Measurements from ENCODE around the gene IFI27L2. TPM values are rescaled to one million over a fixed set of nuclear protein-coding genes. Genes with fewer than 3 reads are reported as not detected.

Gene IFI27L2
- total RNA-seq, 5 donors from 2014 or later (not counting 1 experiment from before 2014, with no cell fraction given) = 18.2 to 37.4 (median 27.7) TPM

DNA sequence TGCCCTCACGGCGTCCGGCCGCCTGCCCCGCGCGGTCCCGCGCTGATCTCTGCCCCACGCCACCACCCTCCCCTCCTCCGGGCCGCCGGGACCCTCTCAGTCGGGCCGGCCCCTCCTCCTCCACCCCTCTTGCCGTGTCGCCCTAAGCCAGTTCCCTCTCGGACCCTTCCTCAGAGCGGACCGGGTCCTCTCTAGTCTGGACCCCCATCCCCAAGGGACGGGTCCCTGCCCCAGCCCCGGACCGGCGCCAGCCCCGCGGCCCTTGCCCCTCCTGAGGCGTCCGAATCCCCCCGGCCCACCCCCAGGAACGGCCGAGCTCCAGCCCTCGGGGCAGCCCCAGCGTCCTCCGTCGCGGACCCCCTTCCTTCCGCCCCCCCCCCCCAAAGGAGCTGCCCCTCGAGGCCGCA is 45.2 kb upstream of the IFI27L2 start:
- Histone ChIP-seq H3K9me3 (no peaks in the 10 kb centered on the region), H3K36me3 (ENCODE audit: control insufficient read depth in 2 of 2, extremely low read depth in 1 of 2, insufficient read depth in 1 of 2, low read length in 1 of 2) (no peaks in the 10 kb centered on the region), H3K4me1 (ENCODE audit: control insufficient read depth in 1 of 2, extremely low read depth in 1 of 2, insufficient read depth in 2 of 2, low read length in 2 of 2) (peaks cover 3 to 19% of the 10 kb centered on the region in 2 experiments), H3K27ac (ENCODE audit: low read length) (no peak overlapping the region), H3K27me3 (replicated peaks in 1 of 2; ENCODE audit: control insufficient read depth in 2 of 2, extremely low read depth in 1 of 2, insufficient read depth in 2 of 2, low read length in 1 of 2) (peaks cover 12 to 14% of the 10 kb centered on the region in 2 experiments), H3K4me3 (ENCODE audit: control insufficient read depth in 1 of 2, extremely low read depth in 1 of 2, low read length in 1 of 2) (peak overlapping the region; percentile 51 to 65)
- no peaks in the 10 kb centered on the region for H3K9me3 Mint-ChIP-seq
- peak overlapping the region; percentile 61 to 88 (median 75) for H3K4me3 Mint-ChIP-seq
- ChIA-PET POLR2A (interaction anchor here in 1 of 2 donors (0.9 kb wide), 1 partner anchor 16 kb away, joined by 3 read pairs; no protein-coding TSS in a partner anchor), CTCF (interaction anchor here (0.9 to 1.8 kb wide), 4 partner anchors 34 to 235 kb away, joined by 3 to 8 read pairs (median 6); no protein-coding TSS in a partner anchor)
- ATAC-seq (replicated peaks in 1 of 4) (no peak), DNase-seq (no peak)
- WGBS (ENCODE audit: insufficient coverage) = under 1% methylated on average over 21 of the region's 39 CpGs
- H3K27me3 Mint-ChIP-seq = peaks cover 0 to 10% of the 10 kb centered on the region in 2 donors
- no peak overlapping the region for H3K27ac Mint-ChIP-seq
- peaks cover 15 to 26% (median 23%) of the 10 kb centered on the region in 3 donors for H3K4me1 Mint-ChIP-seq
- no peaks in the 10 kb centered on the region for H3K36me3 Mint-ChIP-seq

DNA sequence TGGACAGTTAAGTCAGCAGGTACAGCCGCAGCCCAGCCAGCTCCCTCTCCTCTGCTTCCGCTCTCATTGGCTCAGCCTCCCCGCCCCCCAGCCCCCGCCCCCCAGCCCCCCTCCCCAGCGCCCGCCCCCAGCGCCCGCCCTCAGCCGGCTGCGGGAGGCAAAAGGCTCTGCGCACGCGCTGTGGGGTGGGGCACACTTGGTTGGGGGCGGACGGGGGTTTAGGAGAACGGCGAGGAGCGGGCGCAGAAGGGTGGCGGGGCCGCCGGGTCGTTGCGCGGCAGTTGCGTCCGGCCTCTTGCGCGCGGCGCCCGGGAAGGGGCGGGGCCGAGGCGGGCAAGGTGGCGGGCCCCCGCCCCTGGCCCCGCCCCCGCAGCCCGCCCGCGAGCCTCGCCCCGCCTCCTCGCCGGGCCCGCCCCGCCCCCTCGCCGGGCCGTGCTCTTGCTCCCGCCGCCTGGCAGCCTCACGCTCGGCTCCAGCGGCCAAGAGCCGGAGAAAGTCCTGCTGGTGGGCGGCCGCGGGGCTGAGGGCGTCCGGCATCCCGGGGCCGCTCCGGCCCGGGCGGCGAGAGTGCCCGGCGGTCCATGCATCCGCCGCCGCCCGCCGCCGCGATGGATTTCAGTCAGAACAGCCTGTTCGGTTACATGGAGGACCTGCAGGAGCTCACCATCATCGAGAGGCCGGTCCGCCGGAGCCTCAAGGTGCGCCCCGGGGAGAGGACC is 44.6 kb upstream of the IFI27L2 start, which contains the start of gene PPP4R4:
PPP4R4 (plus strand) TSS at position 438 of the 719 bp plus-strand sequence; CDS start at position 582, 144 bp downstream.
- DNase-seq (peak; percentile 70 to 91 (median 83)), ATAC-seq (replicated peaks in 1 of 4) (peak; percentile 87 to 94 (median 92))
- H3K27ac Mint-ChIP-seq = peak within 1 kb of the TSS; percentile 48 to 76
- H3K9me3 ChIP-seq = no peaks in the 10 kb centered on the region
- POLR2A ChIA-PET = interaction anchor here in 1 of 2 donors (0.9 to 1.2 kb wide), 2 partner anchors 16 to 93 kb away, joined by 3 to 5 read pairs; partner anchors contain the start of genes DDX24 and IFI27L1
- CTCF ChIA-PET = interaction anchor here (0.7 to 1.8 kb wide), 5 partner anchors 18 to 234 kb away, joined by 3 to 8 read pairs (median 5); no protein-coding TSS in a partner anchor
- peaks cover 12 to 14% of the 10 kb centered on the region in 2 experiments for H3K27me3 ChIP-seq (replicated peaks in 1 of 2; ENCODE audit: control insufficient read depth in 2 of 2, extremely low read depth in 1 of 2, insufficient read depth in 2 of 2, low read length in 1 of 2)
- peaks cover 0 to 10% of the 10 kb centered on the region in 2 donors for H3K27me3 Mint-ChIP-seq
- H3K4me3 Mint-ChIP-seq = peak within 1 kb of the TSS; percentile 79 to 88 (median 83)
- peaks cover 15 to 26% (median 23%) of the 10 kb centered on the region in 3 donors for H3K4me1 Mint-ChIP-seq
- 0% methylated on average over 49 of the region's 84 CpGs for WGBS (ENCODE audit: insufficient coverage)
- peaks cover 3 to 19% of the 10 kb centered on the region in 2 experiments for H3K4me1 ChIP-seq (ENCODE audit: control insufficient read depth in 1 of 2, extremely low read depth in 1 of 2, insufficient read depth in 2 of 2, low read length in 2 of 2)
- peak within 1 kb of the TSS; percentile 60 to 65 for H3K4me3 ChIP-seq (ENCODE audit: control insufficient read depth in 1 of 2, extremely low read depth in 1 of 2, low read length in 1 of 2)
- H3K36me3 Mint-ChIP-seq = no peaks in the 10 kb centered on the region
- H3K36me3 ChIP-seq (ENCODE audit: control insufficient read depth in 2 of 2, extremely low read depth in 1 of 2, insufficient read depth in 1 of 2, low read length in 1 of 2) = no peaks in the 10 kb centered on the region
- H3K9me3 Mint-ChIP-seq = no peaks in the 10 kb centered on the region
- H3K27ac ChIP-seq (ENCODE audit: low read length) = no peak within 1 kb of the TSS

DNA sequence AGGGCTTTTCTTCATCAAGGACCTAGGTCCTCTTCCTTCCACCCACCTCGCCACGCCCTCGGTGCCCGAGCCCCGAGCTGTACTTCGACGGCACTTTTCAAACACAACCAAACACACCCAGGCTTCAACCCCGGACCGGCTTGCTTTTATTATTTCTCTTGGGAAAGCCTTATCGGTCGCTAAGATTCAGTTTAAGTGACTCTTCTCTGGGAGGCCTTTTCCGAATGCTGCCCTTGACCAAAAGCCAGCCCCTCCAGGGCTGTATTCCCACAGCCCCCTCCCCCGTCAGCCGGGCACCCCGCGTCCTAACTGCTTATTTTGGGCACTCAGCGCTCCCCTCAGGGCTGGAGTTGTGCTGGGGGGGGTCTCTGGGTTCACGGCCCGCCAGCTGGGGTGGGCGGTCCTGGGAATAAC is 44.1 kb upstream of the IFI27L2 start:
- ChIA-PET POLR2A (interaction anchor here in 1 of 2 donors (1.2 kb wide), 1 partner anchor 92 kb away, joined by 5 read pairs; the partner anchor contains the start of genes DDX24 and IFI27L1), CTCF (interaction anchor here in 1 of 2 donors (0.7 to 1.8 kb wide), 3 partner anchors 19 to 202 kb away, joined by 3 to 6 read pairs (median 3); no protein-coding TSS in a partner anchor)
- Histone ChIP-seq H3K27me3 (replicated peaks in 1 of 2; ENCODE audit: control insufficient read depth in 2 of 2, extremely low read depth in 1 of 2, insufficient read depth in 2 of 2, low read length in 1 of 2) (peaks cover 12 to 14% of the 10 kb centered on the region in 2 experiments), H3K9me3 (no peaks in the 10 kb centered on the region), H3K4me1 (ENCODE audit: control insufficient read depth in 1 of 2, extremely low read depth in 1 of 2, insufficient read depth in 2 of 2, low read length in 2 of 2) (peaks cover 3 to 19% of the 10 kb centered on the region in 2 experiments), H3K4me3 (ENCODE audit: control insufficient read depth in 1 of 2, extremely low read depth in 1 of 2, low read length in 1 of 2) (peak overlapping the region; percentile 60 to 65), H3K36me3 (ENCODE audit: control insufficient read depth in 2 of 2, extremely low read depth in 1 of 2, insufficient read depth in 1 of 2, low read length in 1 of 2) (no peaks in the 10 kb centered on the region), H3K27ac (ENCODE audit: low read length) (no peak overlapping the region)
- peaks cover 15 to 26% (median 23%) of the 10 kb centered on the region in 3 donors for H3K4me1 Mint-ChIP-seq
- no peaks in the 10 kb centered on the region for H3K36me3 Mint-ChIP-seq
- no peaks in the 10 kb centered on the region for H3K9me3 Mint-ChIP-seq
- peak overlapping the region; percentile 79 to 88 (median 83) for H3K4me3 Mint-ChIP-seq
- DNase-seq = peak in 5 of 35 experiments; percentile 5 to 27 (median 11)
- ATAC-seq (replicated peaks in 1 of 4) = no peak
- H3K27ac Mint-ChIP-seq = peak overlapping the region; percentile 48 to 76
- WGBS (ENCODE audit: insufficient coverage) = 2% methylated on average over 12 of the region's 20 CpGs
- H3K27me3 Mint-ChIP-seq = peaks cover 0 to 10% of the 10 kb centered on the region in 2 donors

DNA sequence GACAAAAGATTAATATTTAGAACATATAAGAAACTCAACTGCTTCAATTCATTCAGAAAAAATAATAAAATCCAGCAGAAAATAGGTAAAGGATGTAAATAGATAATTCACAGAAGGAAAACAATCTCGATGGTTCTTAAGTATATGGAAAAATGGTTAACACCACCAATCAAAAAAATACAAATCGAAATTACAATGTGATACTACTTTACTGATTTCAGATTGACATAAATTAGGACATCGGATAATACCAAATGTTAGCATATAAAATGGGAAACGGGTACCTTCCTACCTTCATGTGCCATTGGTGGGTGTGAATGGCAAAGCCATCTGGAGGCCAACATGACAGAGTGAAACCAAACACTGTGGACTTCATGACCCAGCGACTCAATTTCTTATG is 43.1 kb upstream of the IFI27L2 start:
- Mint-ChIP-seq H3K4me3 (peak overlapping the region; percentile 79 to 88 (median 83)), H3K27me3 (peaks cover 0 to 10% of the 10 kb centered on the region in 2 donors)

GRCh38 chr14:94171208-94171607 is 41.8 kb upstream of the IFI27L2 start:
- no peaks in the 10 kb centered on the region for H3K9me3 ChIP-seq
- ATAC-seq (replicated peaks in 1 of 4) (no peak), DNase-seq (no peak)
- H3K27me3 ChIP-seq (replicated peaks in 1 of 2; ENCODE audit: control insufficient read depth in 2 of 2, extremely low read depth in 1 of 2, insufficient read depth in 2 of 2, low read length in 1 of 2) = peaks cover 8 to 12% of the 10 kb centered on the region in 2 experiments
- H3K27ac Mint-ChIP-seq = no peak overlapping the region
- no peaks in the 10 kb centered on the region for H3K36me3 ChIP-seq (ENCODE audit: control insufficient read depth in 2 of 2, extremely low read depth in 1 of 2, insufficient read depth in 1 of 2, low read length in 1 of 2)
- H3K4me3 Mint-ChIP-seq = no peak overlapping the region
- POLR2A ChIA-PET = no interaction called here
- peaks cover 0 to 6% of the 10 kb centered on the region in 2 donors for H3K27me3 Mint-ChIP-seq
- no peak overlapping the region for H3K27ac ChIP-seq (ENCODE audit: low read length)
- H3K36me3 Mint-ChIP-seq = no peaks in the 10 kb centered on the region
- peaks cover 3 to 19% of the 10 kb centered on the region in 2 experiments for H3K4me1 ChIP-seq (ENCODE audit: control insufficient read depth in 1 of 2, extremely low read depth in 1 of 2, insufficient read depth in 2 of 2, low read length in 2 of 2)
- no peak overlapping the region for H3K4me3 ChIP-seq (ENCODE audit: control insufficient read depth in 1 of 2, extremely low read depth in 1 of 2, low read length in 1 of 2)
- CTCF ChIA-PET = interaction anchor here in 1 of 2 donors (0.8 to 2.0 kb wide), 2 partner anchors 33 to 39 kb away, joined by 3 to 6 read pairs; no protein-coding TSS in a partner anchor
- peaks cover 14 to 20% (median 19%) of the 10 kb centered on the region in 3 donors for H3K4me1 Mint-ChIP-seq
- H3K9me3 Mint-ChIP-seq = no peaks in the 10 kb centered on the region
- WGBS (ENCODE audit: insufficient coverage) = 57% methylated on average over 1 of the region's 3 CpGs

More for the DNA sequence above, 43.1 kb upstream of the IFI27L2 start:
- H3K9me3 Mint-ChIP-seq = no peaks in the 10 kb centered on the region
- Histone ChIP-seq H3K36me3 (ENCODE audit: control insufficient read depth in 2 of 2, extremely low read depth in 1 of 2, insufficient read depth in 1 of 2, low read length in 1 of 2) (no peaks in the 10 kb centered on the region), H3K27ac (ENCODE audit: low read length) (no peak overlapping the region), H3K9me3 (no peaks in the 10 kb centered on the region), H3K27me3 (replicated peaks in 1 of 2; ENCODE audit: control insufficient read depth in 2 of 2, extremely low read depth in 1 of 2, insufficient read depth in 2 of 2, low read length in 1 of 2) (peaks cover 12% of the 10 kb centered on the region in 2 experiments), H3K4me1 (ENCODE audit: control insufficient read depth in 1 of 2, extremely low read depth in 1 of 2, insufficient read depth in 2 of 2, low read length in 2 of 2) (peaks cover 3 to 19% of the 10 kb centered on the region in 2 experiments), H3K4me3 (ENCODE audit: control insufficient read depth in 1 of 2, extremely low read depth in 1 of 2, low read length in 1 of 2) (no peak overlapping the region)
- POLR2A ChIA-PET = interaction anchor here in 1 of 2 donors (1.2 kb wide), 1 partner anchor 91 kb away, joined by 5 read pairs; the partner anchor contains the start of genes DDX24 and IFI27L1
- CTCF ChIA-PET = interaction anchor here in 1 of 2 donors (2.0 kb wide), 1 partner anchor 40 kb away, joined by 6 read pairs; no protein-coding TSS in a partner anchor
- ATAC-seq (replicated peaks in 1 of 4) (no peak), DNase-seq (no peak)
- H3K4me1 Mint-ChIP-seq = peaks cover 15 to 26% (median 23%) of the 10 kb centered on the region in 3 donors
- no peaks in the 10 kb centered on the region for H3K36me3 Mint-ChIP-seq
- WGBS (ENCODE audit: insufficient coverage) = 33% methylated on average over 1 of the region's 5 CpGs
- H3K27ac Mint-ChIP-seq = peak overlapping the region in 1 of 2 donors; percentile 58

GRCh38 chr14:94170136-94170535 is 40.7 kb upstream of the IFI27L2 start:
- DNase-seq (no peak), ATAC-seq (replicated peaks in 1 of 4) (no peak)
- no peak overlapping the region for H3K27ac ChIP-seq (ENCODE audit: low read length)
- ChIA-PET CTCF (interaction anchor here in 1 of 2 donors (0.6 to 2.6 kb wide), 5 partner anchors 10 to 230 kb away, joined by 3 to 10 read pairs (median 3); no protein-coding TSS in a partner anchor), POLR2A (interaction anchor here in 1 of 2 donors (0.6 kb wide), 1 partner anchor 903 kb away, joined by 8 read pairs; no protein-coding TSS in a partner anchor)
- peaks cover 8 to 15% of the 10 kb centered on the region in 2 experiments for H3K27me3 ChIP-seq (replicated peaks in 1 of 2; ENCODE audit: control insufficient read depth in 2 of 2, extremely low read depth in 1 of 2, insufficient read depth in 2 of 2, low read length in 1 of 2)
- no CpG with 5 or more reads among the region's 6 CpGs for WGBS (ENCODE audit: insufficient coverage)
- H3K9me3 ChIP-seq = no peaks in the 10 kb centered on the region
- Mint-ChIP-seq H3K4me1 (peaks cover 3 to 12% (median 9%) of the 10 kb centered on the region in 3 donors), H3K27me3 (peaks cover 0 to 1% of the 10 kb centered on the region in 2 donors), H3K36me3 (no peaks in the 10 kb centered on the region), H3K9me3 (no peaks in the 10 kb centered on the region), H3K4me3 (no peak overlapping the region), H3K27ac (no peak overlapping the region)
- H3K4me3 ChIP-seq (ENCODE audit: control insufficient read depth in 1 of 2, extremely low read depth in 1 of 2, low read length in 1 of 2) = no peak overlapping the region
- H3K36me3 ChIP-seq (ENCODE audit: control insufficient read depth in 2 of 2, extremely low read depth in 1 of 2, insufficient read depth in 1 of 2, low read length in 1 of 2) = no peaks in the 10 kb centered on the region
- H3K4me1 ChIP-seq (ENCODE audit: control insufficient read depth in 1 of 2, extremely low read depth in 1 of 2, insufficient read depth in 2 of 2, low read length in 2 of 2) = peaks cover 3 to 15% of the 10 kb centered on the region in 2 experiments

All from T-cell (primary cell).